Chondrocyte (in vitro differentiated cells): ENCODE results near the gene FRRS1L. TPM values are rescaled to one million over a fixed set of nuclear protein-coding genes. Genes with fewer than 3 reads are reported as not detected.
A peak's percentile ranks its signal among the peaks of the same experiment; 100 is the strongest.

Experiments used
- DNase-seq: peaks from one replicate; pipeline ENCODE4 v3.0.0; 2021; ENCODE audit warnings: mixed read lengths, low spot score
- H3K27ac Mint-ChIP-seq: one replicate; pipeline ENCODE4 v1.8.0; 2021; ENCODE audit warnings: mild to moderate bottlenecking, moderate library complexity, mixed read lengths; ENCODE audit not compliant: unreplicated experiment
- H3K27me3 Mint-ChIP-seq: 2 replicates; pipeline ENCODE4 v1.8.0; 2021; ENCODE audit warnings: low read depth, mixed read lengths
- H3K36me3 Mint-ChIP-seq: 2 replicates; pipeline ENCODE4 v1.8.0; 2021; ENCODE audit warnings: low read depth, mixed read lengths
- H3K4me1 Mint-ChIP-seq: 2 replicates; pipeline ENCODE4 v1.8.0; 2021; ENCODE audit warnings: low read depth, mild to moderate bottlenecking, mixed read lengths
- H3K4me3 Mint-ChIP-seq: one replicate; pipeline ENCODE4 v1.8.0; 2021; ENCODE audit warnings: mild to moderate bottlenecking, moderate library complexity, mixed read lengths; ENCODE audit not compliant: unreplicated experiment
- H3K9me3 Mint-ChIP-seq: 2 replicates; pipeline ENCODE4 v1.8.0; 2021; ENCODE audit warnings: low read depth, mixed read lengths
- CTCF ChIP-seq: fragments of 200-600 bp; sonication (generic); IDR thresholded peaks from 2 replicates; pipeline ENCODE4 v1.5.0; 2021; ENCODE audit warnings: antibody characterized with exemption, mild to moderate bottlenecking, moderate library complexity
- total RNA-seq: library from RNA; stranded (reverse); gene quantifications from 3 replicates; pipeline ENCODE4 v1.2.1, GENCODE V29; 2021

FRRS1L gene
- total RNA-seq, 1 donor from 2014 or later, result 5.3 TPM

GRCh38 chr9:109192732-109193361, 25.8 kb upstream of the FRRS1L start:
- H3K4me1 Mint-ChIP-seq, result no peaks in the 10 kb centered on the region
- H3K27me3 Mint-ChIP-seq, result no peaks in the 10 kb centered on the region
- H3K4me3 Mint-ChIP-seq, result no peak overlapping the region
- H3K9me3 Mint-ChIP-seq, result no peaks in the 10 kb centered on the region
- peak; percentile 71 for TF ChIP-seq CTCF
- no peak for DNase-seq
- no peak overlapping the region for H3K27ac Mint-ChIP-seq
- no peaks in the 10 kb centered on the region for H3K36me3 Mint-ChIP-seq

GRCh38 chr9:109191746-109192145, 24.7 kb upstream of the FRRS1L start:
- no peak for DNase-seq
- Mint-ChIP-seq H3K4me3 (no peak overlapping the region), H3K9me3 (no peaks in the 10 kb centered on the region), H3K4me1 (no peaks in the 10 kb centered on the region), H3K27me3 (no peaks in the 10 kb centered on the region), H3K27ac (no peak overlapping the region), H3K36me3 (no peaks in the 10 kb centered on the region)
- TF ChIP-seq CTCF, result no peak

DNA sequence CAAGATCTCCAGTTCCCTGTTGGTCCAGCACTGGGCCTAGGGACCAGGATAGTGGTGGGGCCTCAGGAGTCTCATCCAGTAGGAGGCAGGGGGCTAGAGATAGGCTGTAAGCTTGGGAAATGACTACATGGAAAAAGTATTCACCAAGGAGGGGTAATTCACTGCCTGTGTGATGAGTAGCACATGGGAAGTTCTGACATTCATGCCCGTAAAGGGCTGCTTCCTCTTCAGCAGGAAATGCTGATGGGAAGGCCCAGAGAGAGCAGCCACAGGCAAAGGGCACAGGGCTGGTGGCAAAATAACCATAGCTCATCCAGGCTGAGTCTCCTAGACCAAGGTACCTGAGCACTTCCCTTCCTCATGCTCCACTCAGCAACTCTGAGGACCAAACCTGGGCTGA, 23.1 kb upstream of the FRRS1L start:
- DNase-seq, result no peak
- H3K4me1 Mint-ChIP-seq, result no peaks in the 10 kb centered on the region
- no peaks in the 10 kb centered on the region for H3K9me3 Mint-ChIP-seq
- H3K27ac Mint-ChIP-seq, result no peak overlapping the region
- H3K4me3 Mint-ChIP-seq, result no peak overlapping the region
- no peaks in the 10 kb centered on the region for H3K36me3 Mint-ChIP-seq
- no peaks in the 10 kb centered on the region for H3K27me3 Mint-ChIP-seq
- no peak for TF ChIP-seq CTCF

DNA sequence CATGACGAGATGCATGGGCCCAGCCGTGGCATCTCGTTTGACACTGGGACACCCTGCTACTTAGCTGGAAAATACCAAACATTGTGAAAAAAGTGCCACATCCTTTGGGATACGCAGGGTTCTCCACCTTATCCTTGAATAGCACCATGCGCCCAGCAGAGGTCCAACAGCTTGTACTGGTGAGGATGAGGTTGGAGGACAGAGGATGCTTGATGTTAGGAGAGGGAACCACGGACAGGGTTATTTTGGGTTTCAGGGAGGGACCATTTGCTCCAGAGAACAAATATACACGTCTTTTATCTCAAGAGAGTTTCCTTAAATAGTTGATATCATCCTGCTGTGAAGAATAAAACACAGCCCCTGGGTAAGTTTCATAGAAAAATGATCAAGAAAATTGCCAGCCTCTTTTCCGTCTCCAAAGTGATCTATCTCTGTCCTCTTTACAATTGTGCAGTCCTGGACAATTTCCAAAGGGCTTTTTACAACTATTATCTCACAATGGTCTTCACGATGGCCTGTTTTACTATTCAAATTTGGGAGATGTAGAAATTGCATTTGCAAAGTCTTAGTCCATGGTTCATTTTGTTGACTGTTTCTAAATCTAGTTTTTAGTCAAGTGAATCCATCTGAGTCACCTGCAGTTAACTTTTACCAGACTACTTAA, 19.9 kb upstream of the FRRS1L start:
- Mint-ChIP-seq H3K27me3 (no peaks in the 10 kb centered on the region), H3K36me3 (no peaks in the 10 kb centered on the region), H3K9me3 (no peaks in the 10 kb centered on the region), H3K27ac (no peak overlapping the region), H3K4me3 (no peak overlapping the region), H3K4me1 (no peaks in the 10 kb centered on the region)
- no peak for DNase-seq
- TF ChIP-seq CTCF, result no peak

DNA sequence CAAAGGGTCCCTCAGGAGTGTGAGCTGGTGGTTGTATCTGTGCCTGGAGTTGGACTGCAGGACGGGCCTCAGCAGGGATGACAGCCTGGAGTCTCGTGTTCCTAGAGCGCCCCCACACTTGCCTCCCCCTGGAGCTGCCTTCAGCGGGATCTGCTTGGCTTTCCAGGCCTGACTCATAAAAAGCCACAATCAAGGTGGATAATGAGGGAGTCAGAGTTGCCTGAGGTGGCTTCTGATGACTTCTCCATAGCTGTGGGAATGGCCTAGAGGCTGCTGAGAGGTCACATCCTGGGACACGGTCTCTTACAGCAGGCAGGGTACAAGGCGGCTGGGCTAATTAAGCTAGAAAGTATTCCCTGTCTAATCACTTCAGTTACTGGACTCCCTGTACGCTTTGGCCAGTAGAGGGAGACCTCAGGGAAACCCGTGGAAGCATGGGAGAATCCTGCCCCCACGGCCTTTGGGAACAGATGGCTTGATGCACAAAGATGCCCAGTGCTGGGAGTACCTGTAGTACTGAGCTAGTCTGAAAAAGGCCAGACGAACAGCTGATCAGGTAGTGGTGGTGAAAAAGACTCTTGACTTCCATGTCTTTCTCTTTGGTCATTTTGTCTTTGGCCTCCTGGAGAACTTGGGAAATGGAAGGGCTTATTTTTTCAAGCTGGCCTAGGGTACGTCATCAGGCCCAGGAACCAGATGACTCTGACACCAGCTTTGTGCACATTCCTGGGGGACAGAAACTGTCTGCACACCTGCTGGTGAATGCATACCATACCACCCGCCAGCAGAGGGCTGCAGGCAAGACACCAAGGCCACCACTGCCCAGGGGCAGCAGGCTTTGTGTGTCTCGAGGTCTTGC, 16.1 kb upstream of the FRRS1L start:
- H3K4me3 Mint-ChIP-seq, result no peak overlapping the region
- DNase-seq, result no peak

More for the DNA sequence above, 16.1 kb upstream of the FRRS1L start:
- no peaks in the 10 kb centered on the region for H3K9me3 Mint-ChIP-seq
- no peaks in the 10 kb centered on the region for H3K4me1 Mint-ChIP-seq
- H3K27ac Mint-ChIP-seq, result no peak overlapping the region
- H3K36me3 Mint-ChIP-seq, result no peaks in the 10 kb centered on the region
- TF ChIP-seq CTCF, result peak; percentile 80
- H3K27me3 Mint-ChIP-seq, result no peaks in the 10 kb centered on the region
